ENCODE results near the gene ALK.

GRCh38 chr2:29370173-29370572, 551.2 kb downstream of the ALK start:
- TF ChIP-seq CTCF (IDR thresholded peaks at IDR 0.05) (no peak), POLR2A (IDR thresholded peaks at IDR 0.05) (no peak)
